Measurements from ENCODE around the gene ARRDC2. TPM values are rescaled to one million over a fixed set of nuclear protein-coding genes. Genes with fewer than 3 reads are reported as not detected.

The ARRDC2 gene
- total RNA-seq, 1 donor from 2014 or later: 54.5 TPM

- no peak for DNase-seq (ENCODE audit: extremely low spot score in 2 of 2)
- intact Hi-C loops (cut with DNase I): no loop called here
- no peak overlapping the region for H3K4me3 ChIP-seq
- peaks cover 16% of the 10 kb centered on the region for H3K4me1 ChIP-seq
- no peaks in the 10 kb centered on the region for H3K36me3 ChIP-seq
- no peaks in the 10 kb centered on the region for H3K9me3 ChIP-seq
- no peak overlapping the region for H3K27ac ChIP-seq
- TF ChIP-seq POLR2AphosphoS5 (IDR thresholded peaks at IDR 0.05; ENCODE audit: insufficient read depth in 1 of 2, low read depth in 1 of 2) (no peak), CTCF (IDR thresholded peaks at IDR 0.05) (no peak), POLR2A (IDR thresholded peaks at IDR 0.05) (no peak)
- H3K27me3 ChIP-seq: no peaks in the 10 kb centered on the region
Observed at GRCh38 chr19:18062028-18062427, 54.1 kb downstream of the ARRDC2 start.

GRCh38 chr19:18063463-18063862, 55.5 kb downstream of the ARRDC2 start:
- TF ChIP-seq POLR2AphosphoS5 (IDR thresholded peaks at IDR 0.05; ENCODE audit: insufficient read depth in 1 of 2, low read depth in 1 of 2) (no peak), POLR2A (IDR thresholded peaks at IDR 0.05) (no peak), CTCF (IDR thresholded peaks at IDR 0.05) (no peak)
- no peaks in the 10 kb centered on the region for H3K36me3 ChIP-seq
- H3K4me1 ChIP-seq: peaks cover 4% of the 10 kb centered on the region
- no peaks in the 10 kb centered on the region for H3K27me3 ChIP-seq
- no peak for DNase-seq (ENCODE audit: extremely low spot score in 2 of 2)
- intact Hi-C loops (cut with DNase I): no loop called here
- H3K9me3 ChIP-seq: no peaks in the 10 kb centered on the region
- H3K4me3 ChIP-seq: no peak overlapping the region
- H3K27ac ChIP-seq: no peak overlapping the region

Small RNA genes lying within 50 kb of the gene (small RNA-seq; reads per million reads assigned to genes)
- gene RNA5SP468: not detected

Other genes starting within 250 kb of the ARRDC2 start
- gene B3GNT3, start 213.0 kb upstream of the ARRDC2 start, total RNA-seq: 1.5 TPM
- not detected for gene INSL3, start 186.7 kb upstream of the ARRDC2 start, total RNA-seq
- gene JAK3, start 160.2 kb upstream of the ARRDC2 start, total RNA-seq: 10.8 TPM
- 1,768 TPM for gene RPL18A, start 148.3 kb upstream of the ARRDC2 start, total RNA-seq
- not detected for gene SLC5A5, start 136.2 kb upstream of the ARRDC2 start, total RNA-seq
- 59.7 TPM for gene CCDC124, start 75.2 kb upstream of the ARRDC2 start, total RNA-seq
- 1.5 TPM for gene KCNN1, start 41.1 kb upstream of the ARRDC2 start, total RNA-seq
- gene IL12RB1, start 78.8 kb downstream of the ARRDC2 start, total RNA-seq: not detected
- 9.6 TPM for gene MAST3, start 89.6 kb downstream of the ARRDC2 start, total RNA-seq
- 24.8 TPM for gene PIK3R2, start 145.0 kb downstream of the ARRDC2 start, total RNA-seq
- gene IFI30, start 165.6 kb downstream of the ARRDC2 start, total RNA-seq: 43.7 TPM
- 10.3 TPM for gene MPV17L2, start 185.0 kb downstream of the ARRDC2 start, total RNA-seq
- gene RAB3A, start 195.9 kb downstream of the ARRDC2 start, total RNA-seq: 5.6 TPM
- 0.98 TPM for gene PDE4C, start 218.3 kb downstream of the ARRDC2 start, total RNA-seq

All from vagina (tissue), 2 donors.